K562 (cell line): Measurements from ENCODE around the gene LRP10. TPM values are rescaled to one million over a fixed set of nuclear protein-coding genes. Genes with fewer than 3 reads are reported as not detected.

Source experiments
- ATF4 ChIP-seq: fragments of 450-650 bp; formaldehyde crosslinking; IDR thresholded peaks from 2 replicates; pipeline ENCODE4 v1.4.0; 2022; ENCODE audit warnings: mild to moderate bottlenecking, moderate library complexity
- BCOR ChIP-seq: fragments of 450-650 bp; IDR thresholded peaks from 2 replicates; pipeline ENCODE4 v1.6.1; 2016
- CBFA2T3 ChIP-seq: fragments of 450-650 bp; IDR thresholded peaks from 2 replicates; pipeline ENCODE4 v1.6.1; 2017
- COPS2 ChIP-seq: fragments of 450-650 bp; conservative IDR thresholded peaks from 2 replicates; pipeline ENCODE4 v1.6.1; 2016; ENCODE audit warnings: mild to moderate bottlenecking, moderate library complexity
- E2F5 ChIP-seq: sonication (generic); formaldehyde crosslinking; IDR thresholded peaks from 2 replicates; pipeline ENCODE4 v1.8.0; 2022; ENCODE audit warnings: mild to moderate bottlenecking, missing genetic modification reagents
- EHMT2 ChIP-seq: fragments of 450-650 bp; IDR thresholded peaks from 2 replicates; pipeline ENCODE4 v1.6.1; 2018; ENCODE audit warnings: antibody characterized with exemption
- FOXP1 ChIP-seq: sonication (generic); formaldehyde crosslinking; IDR thresholded peaks from 2 replicates; pipeline ENCODE4 v1.8.0; 2022; ENCODE audit warnings: mild to moderate bottlenecking, missing genetic modification reagents
- POLR2B ChIP-seq: fragments of 450-650 bp; IDR thresholded peaks from 2 replicates; pipeline ENCODE4 v1.6.1; 2018; ENCODE audit warnings: low read depth; ENCODE audit not compliant: partially characterized antibody
- PTRF ChIP-seq: fragments of 450-650 bp; IDR thresholded peaks from 2 replicates; pipeline ENCODE4 v1.6.1; 2016; ENCODE audit warnings: mild to moderate bottlenecking, missing genetic modification characterization, missing compliant biosample characterization
- SFPQ ChIP-seq: fragments of 200-400 bp; formaldehyde crosslinking; IDR thresholded peaks from 2 replicates; pipeline ENCODE4 v1.6.1; 2017; ENCODE audit warnings: mild to moderate bottlenecking, low read depth, low read length, moderate library complexity
- SMAD1 ChIP-seq: fragments of 150-350 bp; IDR thresholded peaks from 2 replicates; pipeline ENCODE4 v1.6.1; 2014; ENCODE audit warnings: low read length, low read depth; ENCODE audit not compliant: partially characterized antibody
- SRSF3 ChIP-seq: fragments of 200-400 bp; formaldehyde crosslinking; IDR thresholded peaks from 2 replicates; pipeline ENCODE4 v1.6.1; 2016; ENCODE audit warnings: mild to moderate bottlenecking, low read length, moderate library complexity; ENCODE audit not compliant: insufficient read depth
- TFAP4 ChIP-seq: sonication (generic); formaldehyde crosslinking; IDR thresholded peaks from 2 replicates; pipeline ENCODE4 v1.8.0; 2022; ENCODE audit warnings: missing genetic modification reagents, mild to moderate bottlenecking, moderate library complexity, borderline replicate concordance
- TGIF2 ChIP-seq: sonication (generic); formaldehyde crosslinking; IDR thresholded peaks from 2 replicates; pipeline ENCODE4 v1.8.1; 2022; ENCODE audit warnings: mild to moderate bottlenecking, missing genetic modification reagents, moderate library complexity
- ZKSCAN3 ChIP-seq: fragments of 250-450 bp; sonication (Bioruptor Pico); IDR thresholded peaks from 2 replicates; pipeline ENCODE4 v1.4.0; 2020
- ZNF232 ChIP-seq: sonication (generic); formaldehyde crosslinking; IDR thresholded peaks from 2 replicates; pipeline ENCODE4 v1.8.0; 2022; ENCODE audit warnings: mild to moderate bottlenecking, missing genetic modification reagents
- ZNF324 ChIP-seq: fragments of 250-450 bp; sonication (Bioruptor Pico); IDR thresholded peaks from 2 replicates; pipeline ENCODE4 v1.4.0; 2020; ENCODE audit warnings: mild to moderate bottlenecking
- ZNF609 ChIP-seq: sonication (generic); formaldehyde crosslinking; IDR thresholded peaks from 2 replicates; pipeline ENCODE4 v1.8.1; 2023; ENCODE audit warnings: missing genetic modification reagents, mild to moderate bottlenecking, borderline replicate concordance
- ZNF79 ChIP-seq: fragments of 250-450 bp; sonication (Bioruptor Pico); IDR thresholded peaks from 2 replicates; pipeline ENCODE4 v1.4.0; 2020; ENCODE audit warnings: low read depth, mild to moderate bottlenecking, moderate library complexity
- polyA plus RNA-seq, 8 experiments: library from polyadenylated mRNA; depleted of rRNA in 4 of 8; stranded (reverse) in 5 of 8; unstranded in 3 of 8; fragments of >200 nt; fragmentation: Nextera tagmentation in 2 of 8; fragmentation: Illumina TruSeq in 1 of 8; extraction: Ambion mirVana in 2 of 8; extraction: Trizol in 1 of 8; gene quantifications; 2 replicates each; pipeline versions ENCODE4 v1.2.1 to v1.2.3, GENCODE V29; 2011 to 2014; ENCODE audit warnings: inconsistent platforms in 1 of 8, missing spikeins in 1 of 8
- total RNA-seq, 7 experiments: library from RNA; depleted of rRNA in 6 of 7; stranded (reverse); fragments of >200 nt in 6 of 7; fragmentation: Illumina TruSeq in 2 of 7; extraction: Trizol in 2 of 7; gene quantifications; 2 replicates each; pipeline versions ENCODE4 v1.2.1 to v1.2.3, GENCODE V29; 2011 to 2021; ENCODE audit warnings: low replicate concordance in 1 of 7

The LRP10 gene
- total and polyA plus RNA-seq, 9 of the 15 experiments (the other 6 are each of a cell fraction or from before 2014, with no cell fraction given), result 1.3 to 45.5 (median 10.9) TPM

GRCh38 chr14:22829661-22830442 is 41.7 kb upstream of the LRP10 start, which contains the start of gene MRPL52 (continued):
- TF ChIP-seq ZNF609 (CRISPR knock-in tag), result no peak
- TF ChIP-seq ZNF79 (CRISPR knock-in tag), result no peak
- TF ChIP-seq ZKSCAN3 (CRISPR knock-in tag), result no peak
- TF ChIP-seq TFAP4 (CRISPR knock-in tag), result 0 out of 2 replicates have a peak, but pooled peaks have one; percentile 37
- TF ChIP-seq E2F5 (CRISPR knock-in tag), result no peak
- TF ChIP-seq ZNF324 (CRISPR knock-in tag), result no peak
- no peak for TF ChIP-seq BCOR
- no peak for TF ChIP-seq TGIF2 (CRISPR knock-in tag)
- TF ChIP-seq SFPQ, result no peak
- TF ChIP-seq POLR2B, result peak; percentile 84
- no peak for TF ChIP-seq COPS2
- TF ChIP-seq ATF4, result no peak
- no peak for TF ChIP-seq EHMT2
- 0 out of 2 replicates have a peak, but pooled peaks have one; percentile 74 for TF ChIP-seq SRSF3
- no peak for TF ChIP-seq ZNF232 (CRISPR knock-in tag)
- TF ChIP-seq PTRF (tag), result no peak
- TF ChIP-seq SMAD1, result peak; percentile 32
- no peak for TF ChIP-seq CBFA2T3
- no peak for TF ChIP-seq FOXP1 (CRISPR knock-in tag)
